GM18951 (cell line): ENCODE results near the gene PF4V1.

Source experiments
- POLR2A ChIP-seq: IDR thresholded peaks from 4 replicates; pipeline ENCODE4 v1.6.1; 2011; ENCODE audit warnings: mild to moderate bottlenecking; ENCODE audit not compliant: insufficient read length, insufficient read depth; ENCODE audit errors: extremely low read depth
- in situ Hi-C: fragments of 300-500 bp; cut with MboI; formaldehyde crosslinking; loops from one replicate; pipeline ENCODE4 v1.12.0; 2022; ENCODE audit warnings: low sequenced_read_pairs, mixed read lengths, inconsistent platforms; ENCODE audit not compliant: unreplicated experiment

PF4V1 gene

DNA sequence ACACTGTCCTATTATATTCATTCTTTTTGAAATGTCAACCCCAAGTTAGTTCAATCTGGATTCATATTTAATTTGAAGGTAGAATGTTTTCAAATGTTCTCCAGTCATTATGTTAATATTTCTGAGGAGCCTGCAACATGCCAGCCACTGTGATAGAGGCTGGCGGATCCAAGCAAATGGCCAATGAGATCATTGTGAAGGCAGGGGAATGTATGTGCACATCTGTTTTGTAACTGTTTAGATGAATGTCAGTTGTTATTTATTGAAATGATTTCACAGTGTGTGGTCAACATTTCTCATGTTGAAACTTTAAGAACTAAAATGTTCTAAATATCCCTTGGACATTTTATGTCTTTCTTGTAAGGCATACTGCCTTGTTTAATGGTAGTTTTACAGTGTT, 17.7 kb downstream of the PF4V1 start:
- in situ Hi-C loops: no loop called here
- TF ChIP-seq POLR2A: no peak

DNA sequence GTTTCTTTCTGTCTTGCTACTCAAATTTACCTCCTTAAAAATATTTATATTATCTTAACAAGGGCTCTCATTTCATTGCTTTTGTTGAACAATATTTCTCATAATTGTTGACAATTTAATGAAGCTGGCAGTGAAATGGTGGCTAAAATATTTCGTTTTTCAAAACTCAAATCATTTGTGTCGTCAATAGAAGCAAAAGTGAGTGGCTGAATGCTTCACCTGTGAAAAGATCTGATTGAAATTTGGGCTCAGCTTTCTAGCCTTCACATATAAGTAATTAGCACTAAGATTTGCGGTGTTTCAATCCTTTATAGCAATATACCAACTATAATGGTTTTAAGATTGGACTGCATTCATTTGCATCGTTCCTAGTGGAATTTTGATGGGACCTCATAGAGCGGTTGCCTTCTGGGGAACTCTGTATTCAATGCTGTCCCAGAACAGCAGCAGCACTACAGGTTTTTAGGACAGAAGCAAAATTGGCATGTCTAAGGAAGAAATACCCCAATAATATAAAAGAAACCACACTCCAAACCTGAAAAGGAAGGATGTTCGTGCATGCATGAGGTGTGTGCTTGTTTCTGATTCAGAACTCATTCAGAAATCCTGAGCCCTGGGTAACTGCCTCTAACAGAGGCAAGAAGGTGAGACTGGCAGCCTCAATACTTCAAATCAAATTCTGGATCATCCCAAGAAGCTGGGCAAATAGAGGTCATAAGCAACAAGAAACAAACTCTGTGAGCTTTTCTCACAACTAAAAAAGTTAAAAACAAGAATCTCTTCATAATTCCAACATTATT, 18.6 kb downstream of the PF4V1 start:
- no peak for TF ChIP-seq POLR2A

DNA sequence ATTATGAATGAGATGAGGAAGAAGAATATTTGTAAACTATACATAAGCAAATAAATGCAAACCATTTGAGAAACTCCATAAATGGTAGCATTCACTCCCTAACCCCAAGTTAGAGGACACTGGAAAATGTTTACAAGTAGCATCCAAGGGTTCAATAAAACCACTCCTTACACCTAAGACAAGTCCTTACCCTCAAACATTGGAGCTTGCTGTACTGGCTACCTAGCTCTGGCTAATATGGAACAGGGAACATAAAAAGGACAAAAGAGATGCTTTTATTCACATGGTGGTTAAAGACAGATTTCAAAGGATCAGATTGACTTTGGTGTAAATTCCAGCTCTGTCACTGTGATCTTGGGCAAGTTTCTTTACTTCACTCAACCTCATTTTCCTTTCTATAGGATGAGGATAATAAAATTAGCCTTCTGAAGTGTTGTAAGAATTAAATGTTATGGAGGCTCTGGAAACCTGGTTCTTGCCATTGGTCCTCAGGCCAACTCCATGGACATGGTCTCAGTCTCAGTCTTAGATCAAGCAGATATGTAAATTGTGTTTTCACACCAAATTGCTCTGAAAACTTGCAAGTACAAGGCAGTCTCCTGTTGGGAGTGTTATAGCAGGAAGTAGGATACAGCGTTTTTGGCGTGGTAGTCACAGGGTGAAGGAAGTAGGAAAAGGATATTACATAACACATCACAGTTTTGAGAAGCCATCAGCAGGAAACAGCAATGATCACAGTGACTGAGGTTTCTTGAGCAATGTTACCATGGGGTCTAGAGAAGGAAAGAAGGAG, 19.4 kb downstream of the PF4V1 start:
- no peak for TF ChIP-seq POLR2A
- in situ Hi-C loops: no loop called here

More for the DNA sequence above, 18.6 kb downstream of the PF4V1 start:
- in situ Hi-C loops: no loop called here

DNA sequence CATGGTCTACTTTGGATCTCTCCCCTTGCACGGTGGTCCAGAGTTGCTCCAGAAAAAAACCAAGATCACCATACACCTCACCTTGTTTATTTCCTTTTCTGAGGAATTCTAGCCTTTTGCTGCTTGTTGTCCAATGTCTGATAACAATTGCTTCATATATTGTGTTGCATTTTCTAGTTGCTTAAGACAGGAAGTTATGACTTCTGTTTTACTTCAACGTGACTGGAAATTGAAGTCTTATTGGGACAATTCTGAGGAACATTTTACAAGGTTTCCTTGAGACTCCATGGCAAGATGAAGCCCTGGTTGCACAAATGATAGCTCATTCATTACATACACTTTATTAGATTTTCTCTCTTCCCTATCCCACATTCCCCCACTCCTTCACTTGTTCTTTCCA, 21.3 kb downstream of the PF4V1 start:
- in situ Hi-C loops: no loop called here
- no peak for TF ChIP-seq POLR2A

DNA sequence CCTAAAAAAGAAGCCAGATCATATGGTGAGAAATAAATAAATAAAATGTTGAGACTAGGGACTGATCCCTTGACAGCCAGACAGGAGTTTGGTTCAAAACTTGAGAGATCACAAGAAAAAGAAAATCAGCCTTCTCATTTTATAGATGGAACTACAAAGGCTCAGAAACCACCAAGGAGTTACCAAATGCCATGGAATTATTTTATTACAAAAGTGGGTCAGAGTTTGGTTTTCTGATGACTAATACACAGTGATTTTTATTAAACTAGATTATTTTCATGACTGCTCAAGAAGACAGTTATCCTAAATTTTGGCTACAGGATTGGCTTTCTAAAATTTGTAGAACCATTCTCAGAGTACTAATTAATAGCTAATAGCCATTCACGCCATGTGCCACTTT, 22.3 kb downstream of the PF4V1 start:
- in situ Hi-C loops: no loop called here
- no peak for TF ChIP-seq POLR2A

DNA sequence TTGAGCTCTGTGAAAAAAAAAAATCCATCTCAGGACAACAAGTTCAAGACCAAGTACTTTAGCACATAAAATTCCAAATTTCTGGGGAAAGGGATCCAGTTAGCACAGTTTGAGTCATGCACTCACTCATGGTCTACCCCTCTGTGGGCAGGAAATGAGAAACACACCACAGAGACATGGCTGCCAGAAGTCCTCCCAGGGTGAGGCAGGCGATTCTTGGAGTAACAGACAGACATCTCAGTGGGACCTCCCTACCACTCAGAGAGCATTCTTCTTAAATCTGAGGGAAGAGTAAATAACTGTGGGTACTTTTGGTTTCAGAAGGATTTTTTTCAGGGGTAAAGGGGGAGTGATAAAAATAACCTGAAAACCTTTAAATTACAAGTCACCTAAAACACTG, 30.2 kb downstream of the PF4V1 start:
- no peak for TF ChIP-seq POLR2A
- in situ Hi-C loops: no loop called here

DNA sequence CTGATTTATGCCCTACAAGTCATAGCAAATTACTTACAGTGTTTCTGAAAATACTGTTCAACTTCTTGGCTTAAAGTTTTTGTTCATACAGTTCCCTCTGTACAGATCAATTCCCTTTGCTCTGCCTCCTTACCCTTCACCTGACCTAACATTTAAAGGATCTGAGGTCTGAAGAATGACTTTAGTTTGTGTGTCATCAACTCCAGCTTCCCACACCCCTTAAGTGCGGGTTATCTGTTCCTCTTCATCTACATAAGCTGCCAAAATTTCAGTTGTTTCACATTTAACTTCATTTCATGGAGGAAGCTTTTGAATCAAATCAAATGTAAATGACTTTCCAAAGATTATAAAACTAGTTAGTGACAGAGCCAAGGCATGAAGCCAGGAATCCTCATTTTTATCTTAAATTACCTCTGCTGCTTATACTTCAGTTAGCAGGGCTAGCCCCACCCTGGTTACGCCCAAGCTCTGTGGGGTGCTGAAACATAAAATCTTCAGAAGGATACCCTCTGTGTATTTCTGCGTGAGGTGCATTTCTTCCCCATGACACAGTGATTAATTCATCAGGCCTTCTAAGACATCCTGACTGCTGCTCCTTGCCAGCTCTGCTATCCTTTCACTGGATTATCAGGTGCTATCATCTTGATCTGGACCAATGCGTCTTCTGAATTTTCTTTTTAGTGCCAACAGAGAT, 32.6 kb downstream of the PF4V1 start:
- TF ChIP-seq POLR2A: no peak
- in situ Hi-C loops: no loop called here

DNA sequence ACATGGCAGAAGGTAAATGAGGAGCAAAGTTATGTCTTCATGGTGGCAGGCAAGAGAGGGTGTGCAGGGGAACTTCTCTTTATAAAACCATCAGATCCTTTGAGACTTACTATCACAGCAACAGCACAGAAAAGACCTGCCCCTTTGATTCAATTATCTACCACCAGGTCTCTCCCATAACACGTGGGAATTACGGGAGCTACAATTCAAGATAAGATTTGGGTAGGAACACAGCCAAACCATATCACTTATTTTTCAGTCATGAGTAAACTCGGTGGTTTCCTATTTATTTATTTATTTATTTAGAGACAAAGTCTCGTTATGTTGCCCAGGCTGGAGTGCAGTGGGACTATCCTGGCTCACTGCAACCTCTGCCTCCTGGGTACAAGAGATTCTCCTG, 38.2 kb downstream of the PF4V1 start:
- in situ Hi-C loops: no loop called here
- no peak for TF ChIP-seq POLR2A

DNA sequence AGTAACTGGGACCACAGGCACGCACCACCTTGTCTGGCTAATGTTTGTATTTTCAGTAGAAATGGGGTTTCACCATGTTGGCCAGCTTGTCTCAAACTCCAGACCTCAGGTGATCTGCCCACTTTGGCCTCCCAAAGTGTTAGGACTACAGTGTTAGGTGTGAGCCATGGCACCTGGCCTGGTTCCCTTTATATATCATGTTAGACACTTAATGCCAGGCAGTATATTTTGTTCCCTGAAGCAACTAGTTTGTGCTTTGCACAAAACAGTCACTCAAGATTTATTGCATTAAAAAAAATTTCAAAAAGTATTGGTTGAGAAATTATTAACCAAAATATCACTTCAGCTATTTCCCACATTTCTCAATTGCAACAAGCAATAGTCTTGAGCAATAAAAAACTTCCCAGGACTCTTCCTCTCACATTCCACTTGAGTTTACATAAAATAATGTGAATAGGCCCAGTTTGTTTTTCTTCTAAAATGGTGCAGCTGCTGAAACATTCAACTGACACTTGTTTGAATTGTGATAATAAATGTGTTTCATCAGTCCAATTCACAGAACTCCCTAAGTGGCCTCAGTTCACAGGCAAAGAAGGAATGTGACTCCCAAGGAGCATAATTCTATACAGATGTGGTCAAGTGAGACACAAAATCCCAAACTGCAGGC, 38.8 kb downstream of the PF4V1 start:
- no peak for TF ChIP-seq POLR2A

DNA sequence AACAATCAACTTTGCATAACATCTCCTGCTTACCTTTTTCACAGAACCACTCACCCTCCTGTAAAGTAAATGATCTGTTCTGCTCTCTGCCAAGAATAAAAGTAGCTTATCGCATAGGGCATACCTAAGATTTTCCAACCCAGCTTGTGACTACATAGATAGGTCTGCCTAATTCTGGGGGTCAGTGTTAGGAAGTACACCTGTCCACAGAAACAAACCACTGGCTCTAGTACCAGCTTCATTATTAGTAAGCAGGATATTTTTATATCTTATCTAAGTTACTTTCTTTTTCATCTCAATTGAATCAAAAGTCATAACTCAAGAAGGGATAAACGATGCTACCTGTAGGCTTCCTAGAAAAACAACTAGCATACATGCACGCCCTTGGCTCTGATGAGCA, 39.9 kb downstream of the PF4V1 start:
- TF ChIP-seq POLR2A: no peak
- in situ Hi-C loops: no loop called here

More for the DNA sequence above, 38.8 kb downstream of the PF4V1 start:
- in situ Hi-C loops: no loop called here

DNA sequence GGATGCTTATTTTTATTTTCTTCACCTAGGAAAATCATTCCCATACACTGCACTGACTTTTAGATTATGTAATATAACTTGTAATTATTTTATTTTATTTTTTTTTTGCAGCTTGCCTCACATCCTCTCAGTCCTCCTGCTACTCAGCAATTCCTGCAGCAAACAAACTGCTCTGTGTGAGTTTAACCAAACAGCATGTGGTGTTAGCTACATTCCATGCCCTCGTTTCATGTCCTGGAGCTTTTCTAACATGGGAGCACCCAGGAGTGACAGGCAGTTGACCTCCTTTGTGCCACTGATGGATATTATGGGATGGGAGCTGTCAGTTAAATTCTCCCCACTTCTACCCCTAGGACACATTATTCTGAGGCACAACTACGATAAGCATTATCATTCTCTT, 40.9 kb downstream of the PF4V1 start:
- in situ Hi-C loops: no loop called here
- no peak for TF ChIP-seq POLR2A

DNA sequence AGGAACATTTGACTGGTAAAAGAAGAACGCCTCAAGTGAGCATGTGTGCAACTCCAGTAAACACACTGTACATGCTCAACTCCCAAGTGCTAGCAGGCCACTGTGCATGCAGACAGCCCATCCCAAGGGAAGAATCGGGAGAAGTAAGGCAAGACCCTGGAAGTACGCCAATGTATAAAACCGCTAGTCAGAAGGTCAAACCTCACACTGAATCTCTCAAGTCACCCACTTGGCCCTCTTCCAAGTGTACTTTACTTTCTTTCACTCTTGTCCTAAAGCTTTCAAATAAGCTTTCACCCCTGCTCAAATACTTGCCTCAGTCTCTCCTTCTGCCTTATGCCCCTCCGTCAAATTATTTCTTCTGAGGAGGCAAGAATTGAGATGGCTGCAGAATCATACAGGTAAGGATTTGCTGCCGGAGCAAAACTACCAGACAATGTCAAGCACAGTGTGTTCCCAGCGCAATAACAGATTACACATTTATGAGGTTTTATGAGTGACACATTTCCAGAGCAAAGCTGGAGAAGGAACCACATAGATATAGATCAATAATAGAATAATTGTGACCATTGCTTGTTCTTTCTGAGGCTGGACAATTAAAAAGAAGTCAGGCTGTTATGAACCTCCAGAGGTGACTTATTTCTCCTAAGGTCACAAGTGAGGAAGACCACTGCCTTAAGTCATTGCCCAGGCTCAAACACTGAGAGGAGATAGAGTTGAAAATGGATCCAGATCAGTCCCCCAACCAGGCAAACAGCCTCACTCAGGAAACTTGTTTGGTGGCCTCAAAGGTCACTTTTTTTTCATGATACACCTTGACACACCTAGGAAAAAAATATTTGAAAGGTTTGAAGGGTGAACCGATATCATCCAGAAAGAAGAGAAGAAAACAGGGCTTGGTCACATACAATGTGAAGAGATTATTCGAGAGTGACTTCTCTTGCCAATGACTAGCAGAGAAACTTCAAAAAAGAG, 42.4 kb downstream of the PF4V1 start:
- in situ Hi-C loops: no loop called here
- TF ChIP-seq POLR2A: no peak
